ENCODE data around the gene NXT1. TPM values are rescaled to one million over a fixed set of nuclear protein-coding genes. Genes with fewer than 3 reads are reported as not detected.

The NXT1 gene
- polyA plus RNA-seq, 1 of the 3 experiments (the other 2 are of a cell fraction): 28.2 TPM

DNA sequence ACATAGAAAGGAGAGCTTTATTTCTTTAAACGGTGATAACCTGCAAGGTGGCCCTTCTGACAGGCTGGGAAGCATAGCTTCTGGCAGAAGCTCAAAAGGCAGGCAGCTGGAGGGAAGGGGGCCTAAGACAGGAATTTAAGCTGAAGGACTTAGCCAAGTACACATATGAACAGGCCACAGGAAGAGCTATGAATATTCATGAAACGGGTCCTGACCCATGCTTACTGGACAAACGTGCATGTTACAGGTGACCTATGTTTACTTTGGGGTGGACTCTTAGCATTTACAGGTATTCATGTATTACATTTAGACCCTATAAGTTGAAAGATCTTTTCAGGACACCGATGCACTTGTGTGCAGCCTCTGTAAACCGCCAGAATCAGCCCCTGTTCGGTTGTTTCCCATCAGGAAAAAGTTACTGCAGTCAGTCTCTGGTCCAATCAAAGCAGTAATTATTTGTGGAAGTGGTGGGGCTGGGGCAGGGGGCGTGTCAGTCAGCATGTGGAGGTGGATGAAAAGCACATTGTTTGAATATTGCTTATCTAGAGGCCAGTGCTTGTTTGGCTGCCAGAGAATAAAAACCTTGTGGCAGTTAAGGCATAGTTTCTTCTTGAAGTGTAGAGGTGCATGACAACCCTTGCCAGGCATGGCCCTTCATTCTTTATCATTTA lies 8.5 kb downstream of the NXT1 start:
- H2AFZ ChIP-seq (ENCODE audit: low read depth): peak overlapping the region; percentile 71; the same call in 1 of the 2 replicates
- no peaks in the 10 kb centered on the region for H3K9me2 ChIP-seq
- H3K4me1 ChIP-seq (ENCODE audit: control insufficient read depth in 1 of 2, insufficient read depth in 2 of 2, low read depth in 1 of 2, low read length in 1 of 2): peaks cover 6 to 25% of the 10 kb centered on the region in 2 experiments; a peak in 3 of 4 replicates
- peaks cover 17% of the 10 kb centered on the region for H3F3A ChIP-seq (replicated peaks; ENCODE audit: insufficient read depth)
- H3K27ac ChIP-seq (ENCODE audit: low read depth in 2 of 2, low read length in 1 of 2): peak overlapping the region in 1 of 2 experiments; percentile 82; a peak in 2 of 4 replicates
- 67% methylated on average over 7 of the region's 7 CpGs for WGBS (ENCODE audit: low lambda C conversion rate)
- H3K27me3 ChIP-seq (ENCODE audit: insufficient read depth): no peaks in the 10 kb centered on the region
- no peak for DNase-seq
- peaks cover 37% of the 10 kb centered on the region for H3K79me2 ChIP-seq (ENCODE audit: insufficient read depth)
- H3K4me2 ChIP-seq: peak overlapping the region; percentile 69
- H4K20me1 ChIP-seq (ENCODE audit: insufficient read depth): peaks cover 15% of the 10 kb centered on the region
- H3K36me3 ChIP-seq (replicated peaks in 1 of 2; ENCODE audit: control insufficient read depth in 1 of 2, insufficient read depth in 2 of 2, low read length in 1 of 2): peaks cover 15 to 24% of the 10 kb centered on the region in 2 experiments
- no peak overlapping the region; the same call in 1 of the 2 replicates for H3K9ac ChIP-seq
- ChIA-PET POLR2A (interaction anchor here (0.8 kb wide), 1 partner anchor 9 kb away, joined by 5 read pairs; the partner anchor contains the start of gene NXT1), CTCF (interaction anchor here (1.8 kb wide), 2 partner anchors 9 to 19 kb away, joined by 5 to 8 read pairs; partner anchors contain the start of gene NXT1)
- TF ChIP-seq POLR2AphosphoS5 (IDR thresholded peaks at IDR 0.05; ENCODE audit: low read depth, low read length): no peak
- TF ChIP-seq, protein P1, sequence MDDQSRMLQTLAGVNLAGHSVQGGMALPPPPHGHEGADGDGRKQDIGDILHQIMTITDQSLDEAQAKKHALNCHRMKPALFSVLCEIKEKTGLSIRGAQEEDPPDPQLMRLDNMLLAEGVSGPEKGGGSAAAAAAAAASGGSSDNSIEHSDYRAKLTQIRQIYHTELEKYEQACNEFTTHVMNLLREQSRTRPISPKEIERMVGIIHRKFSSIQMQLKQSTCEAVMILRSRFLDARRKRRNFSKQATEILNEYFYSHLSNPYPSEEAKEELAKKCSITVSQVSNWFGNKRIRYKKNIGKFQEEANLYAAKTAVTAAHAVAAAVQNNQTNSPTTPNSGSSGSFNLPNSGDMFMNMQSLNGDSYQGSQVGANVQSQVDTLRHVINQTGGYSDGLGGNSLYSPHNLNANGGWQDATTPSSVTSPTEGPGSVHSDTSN (IDR thresholded peaks at IDR 0.05): no peak
- TF ChIP-seq RCOR1 (IDR thresholded peaks at IDR 0.05; ENCODE audit: low read length): no peak
- no peak for TF ChIP-seq NFIC (IDR thresholded peaks at IDR 0.05; ENCODE audit: borderline replicate concordance)
- no peak for TF ChIP-seq TCF12 (IDR thresholded peaks at IDR 0.05)
- TF ChIP-seq, protein P2, sequence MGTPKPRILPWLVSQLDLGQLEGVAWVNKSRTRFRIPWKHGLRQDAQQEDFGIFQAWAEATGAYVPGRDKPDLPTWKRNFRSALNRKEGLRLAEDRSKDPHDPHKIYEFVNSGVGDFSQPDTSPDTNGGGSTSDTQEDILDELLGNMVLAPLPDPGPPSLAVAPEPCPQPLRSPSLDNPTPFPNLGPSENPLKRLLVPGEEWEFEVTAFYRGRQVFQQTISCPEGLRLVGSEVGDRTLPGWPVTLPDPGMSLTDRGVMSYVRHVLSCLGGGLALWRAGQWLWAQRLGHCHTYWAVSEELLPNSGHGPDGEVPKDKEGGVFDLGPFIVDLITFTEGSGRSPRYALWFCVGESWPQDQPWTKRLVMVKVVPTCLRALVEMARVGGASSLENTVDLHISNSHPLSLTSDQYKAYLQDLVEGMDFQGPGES (IDR thresholded peaks at IDR 0.05; ENCODE audit: low read depth, low read length): no peak
- no peak for TF ChIP-seq TEAD4 (IDR thresholded peaks at IDR 0.05; ENCODE audit: borderline replicate concordance, insufficient read depth)
- no peak for TF ChIP-seq CTCF (IDR thresholded peaks at IDR 0.05)
- no peak for TF ChIP-seq FOSL2 (IDR thresholded peaks at IDR 0.05; ENCODE audit: borderline replicate concordance, low read depth)
- no peak for TF ChIP-seq RFX5 (IDR thresholded peaks at IDR 0.05; ENCODE audit: low read length)
- TF ChIP-seq SMC3 (IDR thresholded peaks at IDR 0.05; ENCODE audit: low read depth, low read length): no peak
- no peak for TF ChIP-seq GABPA (IDR thresholded peaks at IDR 0.05; ENCODE audit: low read depth)
- TF ChIP-seq FOXJ3 (CRISPR knock-in tag; IDR thresholded peaks at IDR 0.05): no peak
- no peak for TF ChIP-seq JUND (IDR thresholded peaks at IDR 0.05)
- no peak for TF ChIP-seq RXRA (IDR thresholded peaks at IDR 0.05; ENCODE audit: borderline replicate concordance, low read depth)
- no peak for TF ChIP-seq MXI1 (IDR thresholded peaks at IDR 0.05; ENCODE audit: low read depth, low read length)
- TF ChIP-seq RAD21 (IDR thresholded peaks at IDR 0.05; ENCODE audit: low read length): no peak
- no peak for TF ChIP-seq MEF2A (IDR thresholded peaks at IDR 0.05; ENCODE audit: borderline replicate concordance, low read depth)
- 0 out of 4 replicates have a peak overlapping the region, but pooled peaks of 1 of the 2 experiments have one; percentile 70 for H3K4me3 ChIP-seq (ENCODE audit: low read depth in 2 of 2, low read length in 1 of 2)
- no peaks in the 10 kb centered on the region for H3K9me3 ChIP-seq

All from SK-N-SH (cell line).